Skeletal muscle tissue (tissue), 4 donors: ENCODE measurements around the gene TANK. TPM values are rescaled to one million over a fixed set of nuclear protein-coding genes. Genes with fewer than 3 reads are reported as not detected.
A peak's percentile ranks its signal among the peaks of the same experiment; 100 is the strongest.
"Not testable (repeated sequence)": the region's sequence is repeated elsewhere in the genome, so short reads cannot be mapped to it uniquely, and the experiment has no call there.

ENCODE experiments used
- H3K27ac ChIP-seq: one replicate; pipeline ENCODE4 v1.7.0; 2013; ENCODE audit warnings: mild to moderate bottlenecking, low read depth, low read length, inconsistent platforms
- H3K27me3 ChIP-seq, 3 donors: one replicate each; pipeline ENCODE4 v1.7.0; 2013; ENCODE audit warnings: low read length in 3 of 3; ENCODE audit not compliant: control insufficient read depth in 3 of 3, insufficient read depth in 3 of 3
- H3K36me3 ChIP-seq, 3 donors: one replicate each; pipeline ENCODE4 v1.7.0; 2013; ENCODE audit warnings: low read length in 3 of 3; ENCODE audit not compliant: control insufficient read depth in 3 of 3, insufficient read depth in 3 of 3
- H3K4me1 ChIP-seq, 3 donors: one replicate each; pipeline ENCODE4 v1.7.0; 2013; ENCODE audit warnings: low read length in 3 of 3, mild to moderate bottlenecking in 3 of 3; ENCODE audit not compliant: control insufficient read depth in 3 of 3, insufficient read depth in 3 of 3
- H3K4me3 ChIP-seq, 3 donors: one replicate each; pipeline ENCODE4 v1.7.0; 2013; ENCODE audit warnings: low read length in 3 of 3
- H3K9ac ChIP-seq, 3 donors: one replicate each; pipeline ENCODE4 v1.7.0; 2013; ENCODE audit warnings: low read length in 3 of 3, mild to moderate bottlenecking in 3 of 3, moderate library complexity in 2 of 3, low read depth in 1 of 3
- H3K9me3 ChIP-seq, 3 donors: one replicate each; pipeline ENCODE4 v1.7.0; 2013; ENCODE audit warnings: low read length in 3 of 3; ENCODE audit not compliant: control insufficient read depth in 3 of 3
- total RNA-seq: library from RNA; depleted of rRNA; stranded (reverse); fragments of >200 nt; gene quantifications from one replicate; pipeline ENCODE4 v1.2.3, GENCODE V29; 2014
- donor health status: Osteomylitis.

The TANK gene
- total RNA-seq, 1 donor from 2014 or later, result 41.8 TPM

GRCh38 chr2:161257123-161257952 is 97.1 kb downstream of the TANK start:
- Histone ChIP-seq H3K27me3 (no peaks in the 10 kb centered on the region), H3K9me3 (no peaks in the 10 kb centered on the region), H3K4me1 (no peaks in the 10 kb centered on the region), H3K9ac (no peak overlapping the region), H3K27ac (no peak overlapping the region), H3K4me3 (no peak overlapping the region), H3K36me3 (no peaks in the 10 kb centered on the region)

- Histone ChIP-seq H3K27ac (no peak overlapping the region), H3K4me1 (no peaks in the 10 kb centered on the region), H3K4me3 (no peak overlapping the region), H3K36me3 (no peaks in the 10 kb centered on the region), H3K9me3 (no peaks in the 10 kb centered on the region), H3K27me3 (no peaks in the 10 kb centered on the region), H3K9ac (no peak overlapping the region)
These were observed 105.6 kb downstream of the TANK start for GRCh38 chr2:161265874-161266273.

- Histone ChIP-seq H3K27ac (no peak overlapping the region), H3K36me3 (no peaks in the 10 kb centered on the region), H3K27me3 (no peaks in the 10 kb centered on the region), H3K9ac (peak overlapping the region in 1 of 3 donors; percentile 27), H3K4me3 (no peak overlapping the region), H3K4me1 (no peaks in the 10 kb centered on the region), H3K9me3 (no peaks in the 10 kb centered on the region)
These were observed 108.9 kb downstream of the TANK start for GRCh38 chr2:161269111-161269510.

GRCh38 chr2:161273038-161273760 is 113.0 kb downstream of the TANK start:
- no peaks in the 10 kb centered on the region for H3K9me3 ChIP-seq

GRCh38 chr2:161278564-161279229 is 118.5 kb downstream of the TANK start:
- not testable (repeated sequence) for H3K9ac ChIP-seq, H3K36me3 ChIP-seq, H3K9me3 ChIP-seq, H3K27me3 ChIP-seq, H3K4me1 ChIP-seq, H3K27ac ChIP-seq, H3K4me3 ChIP-seq

More at GRCh38 chr2:161273038-161273760, 113.0 kb downstream of the TANK start:
- Histone ChIP-seq H3K9ac (no peak overlapping the region), H3K27me3 (no peaks in the 10 kb centered on the region), H3K4me3 (no peak overlapping the region), H3K27ac (no peak overlapping the region), H3K4me1 (no peaks in the 10 kb centered on the region), H3K36me3 (no peaks in the 10 kb centered on the region)

- not testable (repeated sequence) for H3K36me3 ChIP-seq, H3K9me3 ChIP-seq, H3K9ac ChIP-seq, H3K27me3 ChIP-seq, H3K4me1 ChIP-seq, H3K4me3 ChIP-seq, H3K27ac ChIP-seq
These were observed 119.1 kb downstream of the TANK start for GRCh38 chr2:161279230-161279815.

GRCh38 chr2:161280906-161281323 is 120.7 kb downstream of the TANK start:
- H3K9ac ChIP-seq, H3K27me3 ChIP-seq, H3K9me3 ChIP-seq, H3K27ac ChIP-seq, H3K4me3 ChIP-seq, H3K4me1 ChIP-seq, H3K36me3 ChIP-seq: not testable (repeated sequence)

- H3K36me3 ChIP-seq, H3K4me3 ChIP-seq, H3K9ac ChIP-seq, H3K27me3 ChIP-seq, H3K9me3 ChIP-seq, H3K4me1 ChIP-seq, H3K27ac ChIP-seq: not testable (repeated sequence)
These were observed 121.5 kb downstream of the TANK start for GRCh38 chr2:161281615-161282310.

- H3K36me3 ChIP-seq, H3K4me1 ChIP-seq, H3K9ac ChIP-seq, H3K27me3 ChIP-seq, H3K9me3 ChIP-seq, H3K4me3 ChIP-seq, H3K27ac ChIP-seq: not testable (repeated sequence)
These were observed 122.0 kb downstream of the TANK start for GRCh38 chr2:161282311-161282644.
